Posterior vena cava (tissue), 2 donors: ENCODE measurements around the gene TMEM95. TPM values are rescaled to one million over a fixed set of nuclear protein-coding genes. Genes with fewer than 3 reads are reported as not detected.

Experiments
- DNase-seq: peaks from one replicate; pipeline ENCODE4 v3.0.0-alpha.2; 2020; ENCODE audit warnings: low spot score
- intact Hi-C, 2 donors: fragments of 100-400 bp; cut with DNase I; formaldehyde crosslinking; loops; one replicate each; pipeline versions ENCODE4 v1.14.1 to v1.14.2; 2022 to 2023
- total RNA-seq, 2 donors: library from RNA; stranded (reverse); fragmentation: NEBNext Ultra II Directional; extraction: Animal tissue kit (Norgen Biotek cat#: 25700); gene quantifications; one replicate each; pipeline ENCODE4 v1.2.1, GENCODE V29; 2021
- donor health status: DM: yes; HTN: yes; CAD: no.
- donor health status: DM: yes; HTN: yes; CAD: no.

TMEM95 gene
- total RNA-seq, 2 donors from 2014 or later, result not detected

GRCh38 chr17:7392696-7393612, 38.0 kb downstream of the TMEM95 start:
- DNase-seq, result no peak
- intact Hi-C loops, result no loop called here

- no peak for DNase-seq
- intact Hi-C loops, result no loop called here
Measured at GRCh38 chr17:7393613-7394451, 38.9 kb downstream of the TMEM95 start.

- peak; percentile 96 for DNase-seq
- intact Hi-C loops, result loop anchor here in 1 of 2 donors (5.0 kb wide), 1 partner anchor 908 kb away; no protein-coding TSS in a partner anchor
Measured at GRCh38 chr17:7394452-7395191, 39.7 kb downstream of the TMEM95 start, which contains the start of gene PLSCR3. Gene PLSCR3, minus strand, starts transcription at chr17:7394525. Its CDS starts 415 bp downstream, at chr17:7394110.

GRCh38 chr17:7396147-7396546, 41.2 kb downstream of the TMEM95 start:
- DNase-seq, result no peak
- intact Hi-C loops, result loop anchor here in 1 of 2 donors (5.0 kb wide), 1 partner anchor 906 kb away; no protein-coding TSS in a partner anchor

- DNase-seq, result no peak
- intact Hi-C loops, result loop anchor here in 1 of 2 donors (5.0 kb wide), 1 partner anchor 904 kb away; no protein-coding TSS in a partner anchor
Measured at GRCh38 chr17:7398612-7399011, 43.7 kb downstream of the TMEM95 start.

GRCh38 chr17:7403043-7403726, 48.2 kb downstream of the TMEM95 start:
- DNase-seq, result no peak
- intact Hi-C loops, result no loop called here

GRCh38 chr17:7403727-7403976, 48.7 kb downstream of the TMEM95 start:
- DNase-seq, result no peak
- intact Hi-C loops, result no loop called here

GRCh38 chr17:7403977-7404736, 49.2 kb downstream of the TMEM95 start, which contains the start of gene TMEM256:
Gene TMEM256, minus strand, starts transcription at chr17:7404097. Its CDS starts 13 bp downstream, at chr17:7404084.
- intact Hi-C loops, result no loop called here

GRCh38 chr17:7404737-7405349, 49.9 kb downstream of the TMEM95 start:
- intact Hi-C loops, result no loop called here
- DNase-seq, result peak; percentile 89

More at GRCh38 chr17:7403977-7404736, 49.2 kb downstream of the TMEM95 start, which contains the start of gene TMEM256:
- DNase-seq, result peak; percentile 99

- DNase-seq, result no peak
- intact Hi-C loops, result no loop called here
Measured at GRCh38 chr17:7405350-7406234, 50.6 kb downstream of the TMEM95 start.

GRCh38 chr17:7406235-7406825, 51.4 kb downstream of the TMEM95 start:
- intact Hi-C loops, result no loop called here
- no peak for DNase-seq

Other genes with a start within 250 kb of the TMEM95 start
- 1 to 10 TPM in 1 of 2 donors, under 1 TPM in 1; 0.90 to 1.3 TPM for gene ASGR2, start 240.3 kb upstream of the TMEM95 start, total RNA-seq
- 1 to 10 TPM; 1.2 to 2.2 TPM for gene ASGR1, start 175.8 kb upstream of the TMEM95 start, total RNA-seq
- 10 to 100 TPM; 20.8 to 21.2 TPM for gene DLG4, start 135.3 kb upstream of the TMEM95 start, total RNA-seq
- 100 to 1,000 TPM; 444 to 567 TPM for gene ACADVL, start 135.2 kb upstream of the TMEM95 start, total RNA-seq
- 10 to 100 TPM; 21.9 to 26.7 TPM for gene DVL2, start 120.6 kb upstream of the TMEM95 start, total RNA-seq
- 10 to 100 TPM; 20.4 to 27.5 TPM for gene PHF23, start 115.7 kb upstream of the TMEM95 start, total RNA-seq
- gene GABARAP, start 112.7 kb upstream of the TMEM95 start, total RNA-seq, result 100 to 1,000 TPM; 341 to 405 TPM
- gene CTDNEP1, start 103.4 kb upstream of the TMEM95 start, total RNA-seq, result 10 to 100 TPM; 79.5 to 89.2 TPM
- gene ELP5, start 102.9 kb upstream of the TMEM95 start, total RNA-seq, result 10 to 100 TPM; 36.5 to 40.0 TPM
- 1 to 10 TPM; 1.6 to 4.4 TPM for gene CLDN7, start 92.7 kb upstream of the TMEM95 start, total RNA-seq
- gene SLC2A4, start 73.4 kb upstream of the TMEM95 start, total RNA-seq, result 10 to 100 TPM; 13.5 to 21.3 TPM
- gene YBX2, start 60.5 kb upstream of the TMEM95 start, total RNA-seq, result 1 to 10 TPM; 1.7 to 1.8 TPM
- gene EIF5A, start 47.5 kb upstream of the TMEM95 start, total RNA-seq, result 100 to 1,000 TPM; 275 to 328 TPM
- gene GPS2, start 39.8 kb upstream of the TMEM95 start, total RNA-seq, result 10 to 100 TPM; 47.0 to 47.9 TPM
- gene NEURL4, start 25.8 kb upstream of the TMEM95 start, total RNA-seq, result 10 to 100 TPM; 20.0 to 22.8 TPM
- gene ACAP1, start 18.6 kb upstream of the TMEM95 start, total RNA-seq, result 10 to 100 TPM; 11.9 to 15.2 TPM
- gene KCTD11, start 3.0 kb upstream of the TMEM95 start, total RNA-seq, result 10 to 100 TPM in 1 of 2 donors, 1 to 10 TPM in 1; 8.8 to 10.0 TPM
- 1 to 10 TPM; 1.6 to 1.8 TPM for gene TNK1, start 25.9 kb downstream of the TMEM95 start, total RNA-seq
- gene PLSCR3, start 39.4 kb downstream of the TMEM95 start, total RNA-seq, result 10 to 100 TPM; 31.8 to 37.6 TPM
- 10 to 100 TPM; 39.3 to 65.5 TPM for gene TMEM256, start 48.9 kb downstream of the TMEM95 start, total RNA-seq
- gene NLGN2, start 52.7 kb downstream of the TMEM95 start, total RNA-seq, result 10 to 100 TPM; 31.6 to 34.2 TPM
- gene SPEM1, start 65.2 kb downstream of the TMEM95 start, total RNA-seq, result not detected
- not detected for gene SPEM2, start 70.5 kb downstream of the TMEM95 start, total RNA-seq
- not detected for gene SPEM3, start 73.7 kb downstream of the TMEM95 start, total RNA-seq
- 1 to 10 TPM; 1.8 to 3.0 TPM for gene TMEM102, start 80.3 kb downstream of the TMEM95 start, total RNA-seq
- 1 to 10 TPM; 2.7 to 3.8 TPM for gene FGF11, start 84.4 kb downstream of the TMEM95 start, total RNA-seq
- 10 to 100 TPM in 1 of 2 donors, 1 to 10 TPM in 1; 7.8 to 10.5 TPM for gene CHRNB1, start 89.9 kb downstream of the TMEM95 start, total RNA-seq
- gene ZBTB4, start 124.5 kb downstream of the TMEM95 start, total RNA-seq, result 10 to 100 TPM; 67.3 to 67.9 TPM
- gene SLC35G6, start 126.3 kb downstream of the TMEM95 start, total RNA-seq, result not detected
- 10 to 100 TPM; 65.5 to 70.0 TPM for gene POLR2A, start 129.2 kb downstream of the TMEM95 start, total RNA-seq
- gene TNFSF12, start 193.9 kb downstream of the TMEM95 start, total RNA-seq, result 10 to 100 TPM; 52.0 to 65.1 TPM
- 10 to 100 TPM; 15.5 to 33.3 TPM for gene TNFSF13, start 203.6 kb downstream of the TMEM95 start, total RNA-seq
- 10 to 100 TPM; 36.2 to 48.2 TPM for gene SENP3, start 206.8 kb downstream of the TMEM95 start, total RNA-seq
- 100 to 1,000 TPM; 111 to 158 TPM for gene CD68, start 224.5 kb downstream of the TMEM95 start, total RNA-seq
- gene MPDU1, start 228.7 kb downstream of the TMEM95 start, total RNA-seq, result 10 to 100 TPM; 24.7 to 31.2 TPM
- 1 to 10 TPM; 2.1 to 2.5 TPM for gene SOX15, start 234.9 kb downstream of the TMEM95 start, total RNA-seq